ENCODE data around the gene RAPGEF2. TPM values are rescaled to one million over a fixed set of nuclear protein-coding genes. Genes with fewer than 3 reads are reported as not detected.
"Not testable (repeated sequence)": the region's sequence is repeated elsewhere in the genome, so short reads cannot be mapped to it uniquely, and the experiment has no call there.

RAPGEF2 gene
- total RNA-seq, 1 donor from 2014 or later = 31.0 TPM

GRCh38 chr4:159248384-159249178, 145.7 kb downstream of the RAPGEF2 start:
- Mint-ChIP-seq H3K4me3 (ENCODE audit: unreplicated experiment) (peak overlapping the region; percentile 66), H3K36me3 (ENCODE audit: low read depth) (peaks cover 10% of the 10 kb centered on the region), H3K4me1 (ENCODE audit: low read depth) (peaks cover 22% of the 10 kb centered on the region), H3K27me3 (ENCODE audit: low read depth) (no peaks in the 10 kb centered on the region), H3K27ac (ENCODE audit: unreplicated experiment) (peak overlapping the region; percentile 97), H3K9me3 (ENCODE audit: low read depth) (peaks cover 4% of the 10 kb centered on the region)
- no peak for TF ChIP-seq CTCF (IDR thresholded peaks at IDR 0.05)
- no peak for DNase-seq (ENCODE audit: low spot score)

GRCh38 chr4:159250751-159251325, 148.0 kb downstream of the RAPGEF2 start:
- Mint-ChIP-seq H3K4me1 (ENCODE audit: low read depth) (peaks cover 22% of the 10 kb centered on the region), H3K27me3 (ENCODE audit: low read depth) (no peaks in the 10 kb centered on the region), H3K36me3 (ENCODE audit: low read depth) (peaks cover 9% of the 10 kb centered on the region), H3K27ac (ENCODE audit: unreplicated experiment) (no peak overlapping the region), H3K4me3 (ENCODE audit: unreplicated experiment) (no peak overlapping the region), H3K9me3 (ENCODE audit: low read depth) (peaks cover 4% of the 10 kb centered on the region)
- TF ChIP-seq CTCF (IDR thresholded peaks at IDR 0.05) = no peak
- no peak for DNase-seq (ENCODE audit: low spot score)

- H3K4me3 Mint-ChIP-seq (ENCODE audit: unreplicated experiment); H3K27me3 Mint-ChIP-seq (ENCODE audit: low read depth); H3K27ac Mint-ChIP-seq (ENCODE audit: unreplicated experiment): not testable (repeated sequence)
These were observed 148.7 kb downstream of the RAPGEF2 start for GRCh38 chr4:159251580-159251979.

GRCh38 chr4:159252491-159252890, 149.6 kb downstream of the RAPGEF2 start:
- H3K27me3 Mint-ChIP-seq (ENCODE audit: low read depth) = no peaks in the 10 kb centered on the region
- TF ChIP-seq CTCF (IDR thresholded peaks at IDR 0.05) = no peak
- peaks cover 4% of the 10 kb centered on the region for H3K9me3 Mint-ChIP-seq (ENCODE audit: low read depth)
- H3K27ac Mint-ChIP-seq (ENCODE audit: unreplicated experiment) = no peak overlapping the region
- no peak for DNase-seq (ENCODE audit: low spot score)
- H3K4me1 Mint-ChIP-seq (ENCODE audit: low read depth) = peaks cover 20% of the 10 kb centered on the region
- no peak overlapping the region for H3K4me3 Mint-ChIP-seq (ENCODE audit: unreplicated experiment)
- H3K36me3 Mint-ChIP-seq (ENCODE audit: low read depth) = peaks cover 14% of the 10 kb centered on the region

More at GRCh38 chr4:159251580-159251979, 148.7 kb downstream of the RAPGEF2 start:
- not testable (repeated sequence) for DNase-seq (ENCODE audit: low spot score); H3K9me3 Mint-ChIP-seq (ENCODE audit: low read depth)
- H3K4me1 Mint-ChIP-seq (ENCODE audit: low read depth) = peaks cover 22% of the 10 kb centered on the region
- H3K36me3 Mint-ChIP-seq (ENCODE audit: low read depth) = peaks cover 13% of the 10 kb centered on the region

- Mint-ChIP-seq H3K4me3 (ENCODE audit: unreplicated experiment) (no peak overlapping the region), H3K27me3 (ENCODE audit: low read depth) (no peaks in the 10 kb centered on the region), H3K9me3 (ENCODE audit: low read depth) (peaks cover 4% of the 10 kb centered on the region), H3K4me1 (ENCODE audit: low read depth) (peaks cover 8% of the 10 kb centered on the region), H3K27ac (ENCODE audit: unreplicated experiment) (no peak overlapping the region), H3K36me3 (ENCODE audit: low read depth) (peaks cover 14% of the 10 kb centered on the region)
- DNase-seq (ENCODE audit: low spot score) = no peak
- TF ChIP-seq CTCF (IDR thresholded peaks at IDR 0.05) = no peak
These were observed 153.2 kb downstream of the RAPGEF2 start for GRCh38 chr4:159256037-159256436.
